Bronchial epithelial cell (primary cell): ENCODE measurements around the gene TMEM215. TPM values are rescaled to one million over a fixed set of nuclear protein-coding genes. Genes with fewer than 3 reads are reported as not detected.
"Not testable (repeated sequence)": the region's sequence is repeated elsewhere in the genome, so short reads cannot be mapped to it uniquely, and the experiment has no call there.

Source experiments
- DNase-seq: peaks from one replicate; pipeline ENCODE4 v3.0.0-alpha.2; 2010; ENCODE audit warnings: low read depth
- FAIRE-seq: peaks from 2 replicates; lab custom pipeline; 2011; peaks lifted over from hg19 to GRCh38; lab: Jason Lieb, UNC
- H3K27me3 ChIP-seq: 2 replicates; pipeline ENCODE4 v1.5.1; 2011; ENCODE audit warnings: low read length; ENCODE audit not compliant: control insufficient read depth, insufficient read depth
- H3K36me3 ChIP-seq: 2 replicates; pipeline ENCODE4 v1.5.1; 2011; ENCODE audit warnings: low read length; ENCODE audit not compliant: control insufficient read depth, insufficient read depth
- H3K4me3 ChIP-seq: 2 replicates; pipeline ENCODE4 v1.5.1; 2011; ENCODE audit warnings: mild to moderate bottlenecking, low read depth, low read length, control low read depth
- CTCF ChIP-seq: IDR thresholded peaks from 2 replicates; pipeline ENCODE4 v1.5.1; 2011; ENCODE audit warnings: mild to moderate bottlenecking, moderate library complexity, low read length, control low read depth, inconsistent platforms; ENCODE audit not compliant: insufficient read depth, severe bottlenecking
- total RNA-seq: library from RNA; depleted of rRNA; stranded (reverse); fragments of >200 nt; gene quantifications from 2 replicates; pipeline ENCODE4 v1.2.1, GENCODE V29; 2014

TMEM215 gene
- total RNA-seq, 1 donor from 2014 or later: not detected

GRCh38 chr9:32782476-32783167 is 718 bp upstream of the TMEM215 start:
- Histone ChIP-seq H3K27me3 (peaks cover 31% of the 10 kb centered on the region), H3K4me3 (no peak overlapping the region), H3K36me3 (no peaks in the 10 kb centered on the region)
- FAIRE-seq: no peak
- no peak for DNase-seq
- TF ChIP-seq CTCF: no peak

GRCh38 chr9:32787816-32788215 is 4.5 kb downstream of the TMEM215 start:
- no peak for FAIRE-seq
- TF ChIP-seq CTCF: no peak
- Histone ChIP-seq H3K27me3 (peaks cover 16% of the 10 kb centered on the region), H3K4me3 (no peak overlapping the region), H3K36me3 (no peaks in the 10 kb centered on the region)
- DNase-seq: no peak

GRCh38 chr9:32796015-32796414 is 12.7 kb downstream of the TMEM215 start:
- not testable (repeated sequence) for H3K36me3 ChIP-seq, FAIRE-seq, H3K4me3 ChIP-seq, DNase-seq, H3K27me3 ChIP-seq

DNA sequence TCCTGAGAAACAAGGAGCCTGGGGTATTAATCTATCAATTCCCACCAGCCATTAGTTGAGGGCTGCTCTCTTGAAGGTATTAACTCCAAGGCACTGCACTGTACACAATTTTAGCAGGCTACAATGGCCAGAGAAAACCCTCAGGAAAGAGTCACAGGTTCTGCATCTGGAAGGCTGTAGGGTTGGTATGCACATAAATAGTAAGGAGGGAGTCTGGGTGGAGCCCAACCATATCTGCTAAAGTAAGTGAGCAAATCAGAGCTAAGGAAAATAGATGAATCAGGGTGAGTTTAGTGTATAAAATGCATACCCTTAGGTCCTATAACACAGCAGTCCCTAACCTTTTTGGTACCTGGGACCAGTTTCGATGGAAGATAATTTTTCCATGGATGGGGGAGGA is 18.2 kb downstream of the TMEM215 start:
- Histone ChIP-seq H3K4me3 (no peak overlapping the region), H3K27me3 (no peaks in the 10 kb centered on the region), H3K36me3 (no peaks in the 10 kb centered on the region)
- no peak for TF ChIP-seq CTCF
- FAIRE-seq (no peak), DNase-seq (no peak)

- Histone ChIP-seq H3K27me3 (no peaks in the 10 kb centered on the region), H3K36me3 (no peaks in the 10 kb centered on the region), H3K4me3 (no peak overlapping the region)
- TF ChIP-seq CTCF: no peak
- FAIRE-seq: no peak
- DNase-seq: no peak
Observed at GRCh38 chr9:32807217-32807616, 23.9 kb downstream of the TMEM215 start.

DNA sequence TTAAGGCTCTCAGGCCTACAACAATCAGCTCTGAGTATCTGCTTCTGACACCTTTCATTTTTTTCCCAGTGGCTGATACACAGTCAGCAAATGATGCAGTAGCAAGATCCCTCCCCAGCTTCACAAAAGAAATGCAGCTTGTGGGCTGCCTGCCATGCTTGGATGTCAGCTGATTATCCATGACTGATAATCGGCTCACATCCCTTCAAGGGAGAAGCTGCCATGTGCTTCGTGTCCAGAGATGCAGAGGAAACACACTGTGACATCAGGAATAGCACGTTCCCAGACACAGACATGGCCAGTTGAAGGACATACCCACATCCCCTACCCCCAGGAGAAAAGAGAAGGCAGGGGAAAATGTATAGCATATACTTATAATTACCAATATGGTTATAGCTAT is 27.9 kb downstream of the TMEM215 start:
- H3K36me3 ChIP-seq: no peaks in the 10 kb centered on the region
- DNase-seq (no peak), FAIRE-seq (no peak)
- TF ChIP-seq CTCF: no peak
- H3K27me3 ChIP-seq: no peaks in the 10 kb centered on the region
- no peak overlapping the region for H3K4me3 ChIP-seq
